Psoas muscle (tissue), 8 donors: Measurements from ENCODE around the gene DOCK2. TPM values are rescaled to one million over a fixed set of nuclear protein-coding genes. Genes with fewer than 3 reads are reported as not detected.

Experiments
- ATAC-seq, 4 donors: fragments of 200-7000 bp; cut with Tn5 transposase; one replicate each; pipeline ENCODE4 v1.9.1; 2020; ENCODE audit warnings: moderate library complexity in 3 of 4, mild to moderate bottlenecking in 2 of 4
- DNase-seq, 2 donors: peaks; one replicate each; pipeline ENCODE4 v3.0.0-alpha.2; 2020
- H3K27ac ChIP-seq: fragments of 200-600 bp; one replicate; pipeline ENCODE4 v1.8.0; 2022
- H3K27me3 ChIP-seq, 3 donors: fragments of 200-600 bp in 1 of 3; one replicate each; pipeline versions ENCODE4 v1.6.1 to v1.8.0; 2013 to 2022; ENCODE audit warnings: low read length in 2 of 3, mild to moderate bottlenecking in 2 of 3, moderate library complexity in 1 of 3; ENCODE audit not compliant: insufficient read depth in 3 of 3
- H3K36me3 ChIP-seq, 2 donors: fragments of 200-600 bp in 1 of 2; one replicate each; pipeline versions ENCODE4 v1.6.1 to v1.8.0; 2013 to 2022; ENCODE audit warnings: low read depth in 1 of 2, mild to moderate bottlenecking in 1 of 2, moderate library complexity in 1 of 2; ENCODE audit not compliant: insufficient read depth in 1 of 2
- H3K4me1 ChIP-seq: fragments of 200-600 bp; one replicate; pipeline ENCODE4 v1.8.0; 2022
- H3K4me3 ChIP-seq: fragments of 200-600 bp; one replicate; pipeline ENCODE4 v1.8.0; 2022; ENCODE audit warnings: mild to moderate bottlenecking
- H3K9me3 ChIP-seq: fragments of 200-600 bp; one replicate; pipeline ENCODE4 v1.8.0; 2022
- CTCF ChIP-seq: fragments of 200-600 bp; IDR thresholded peaks from one replicate; pipeline ENCODE4 v1.8.0; 2022; ENCODE audit warnings: antibody characterized with exemption
- WGBS, 3 donors: extraction: QIAGEN DNeasy Blood & Tissue Kit; methylation state at CpG; one replicate each; pipeline versions ENCODE4 v1.1.6 to v1.1.7; 2013; 5-methylcytosine and 5-hydroxymethylcytosine counted together
- intact Hi-C, 2 donors: fragments of 100-400 bp; cut with DNase I; formaldehyde crosslinking; loops; one replicate each; pipeline versions ENCODE4 v1.11.0 to v1.14.2; 2022
- polyA plus RNA-seq, 3 donors: library from polyadenylated mRNA; stranded (reverse); fragments of 200-250 nt; gene quantifications; one replicate each; pipeline ENCODE4 v1.2.3, GENCODE V29; 2013
- total RNA-seq, 4 donors: library from RNA; stranded (reverse); fragmentation: NEBNext Ultra II Directional in 2 of 4; extraction: Animal tissue kit (Norgen Biotek cat#: 25700) in 2 of 4; gene quantifications; one replicate each; pipeline versions ENCODE4 v1.2.1 to v1.2.4, GENCODE V29; 2021 to 2023
- donor health status: healthy with polysubstance abuse.
- donor health status: DM: no; HTN: no; CAD: no; lungs with moderate emphysema.
- donor health status: Bipolar disorder and iron deficiency.
- donor health status: healthy.
- donor health status: DM: yes; HTN: yes; CAD: no.
- donor health status: DM: no; HTN: no; CAD: no.
- donor health status: DM: no; HTN: no; CAD: no.
- donor health status: DM: yes; HTN: yes; CAD: no.

DOCK2 gene
- total and polyA plus RNA-seq, 7 donors, result 0.37 to 4.4 (median 3.5) TPM

- no peaks in the 10 kb centered on the region for H3K9me3 ChIP-seq
- H3K27me3 ChIP-seq, result peaks cover 0 to 2% (median 0%) of the 10 kb centered on the region in 3 donors
- ATAC-seq (no peak), DNase-seq (no peak)
- H3K36me3 ChIP-seq, result no peaks in the 10 kb centered on the region
- no peak overlapping the region for H3K27ac ChIP-seq
- no peak for TF ChIP-seq CTCF
- intact Hi-C loops, result no loop called here
- H3K4me1 ChIP-seq, result no peaks in the 10 kb centered on the region
- H3K4me3 ChIP-seq, result no peak overlapping the region
- 79 to 81% (median 81%) methylated on average over 2 of the region's 2 CpGs for WGBS, 3 donors
Measured at GRCh38 chr5:169801781-169802180, 164.7 kb downstream of the DOCK2 start.

GRCh38 chr5:169803077-169803981 is 166.3 kb downstream of the DOCK2 start:
- ATAC-seq (peak in 3 of 4 donors; percentile 37 to 73 (median 46)), DNase-seq (no peak)
- no peaks in the 10 kb centered on the region for H3K36me3 ChIP-seq
- H3K27me3 ChIP-seq, result peaks cover 0 to 2% (median 0%) of the 10 kb centered on the region in 3 donors
- H3K4me1 ChIP-seq, result no peaks in the 10 kb centered on the region
- 66 to 69% (median 69%) methylated on average over 10 of the region's 10 CpGs for whole genome bisulfite sequencing, 3 donors
- no peak for TF ChIP-seq CTCF
- no peaks in the 10 kb centered on the region for H3K9me3 ChIP-seq
- H3K27ac ChIP-seq, result no peak overlapping the region
- intact Hi-C loops, result no loop called here
- H3K4me3 ChIP-seq, result no peak overlapping the region

- DNase-seq, result no peak
- Histone ChIP-seq H3K27me3 (no peaks in the 10 kb centered on the region), H3K36me3 (no peaks in the 10 kb centered on the region), H3K4me1 (no peaks in the 10 kb centered on the region), H3K4me3 (no peak overlapping the region), H3K27ac (no peak overlapping the region), H3K9me3 (no peaks in the 10 kb centered on the region)
- 60 to 89% (median 88%) methylated on average over 1 of the region's 1 CpG for WGBS, 3 donors
- intact Hi-C loops, result no loop called here
- no peak for ATAC-seq
- no peak for TF ChIP-seq CTCF
Measured at GRCh38 chr5:169804861-169805260, 167.8 kb downstream of the DOCK2 start.

- Histone ChIP-seq H3K4me1 (no peaks in the 10 kb centered on the region), H3K4me3 (no peak overlapping the region), H3K36me3 (no peaks in the 10 kb centered on the region), H3K27me3 (no peaks in the 10 kb centered on the region), H3K9me3 (no peaks in the 10 kb centered on the region), H3K27ac (no peak overlapping the region)
- ATAC-seq (no peak), DNase-seq (no peak)
- no peak for TF ChIP-seq CTCF
- intact Hi-C loops, result no loop called here
- WGBS, 3 donors, result 18 to 29% (median 24%) methylated on average over 5 of the region's 5 CpGs
Measured at GRCh38 chr5:169805527-169805934, 168.5 kb downstream of the DOCK2 start.
